Neuron (in vitro differentiated cells): ENCODE data around the gene STARD5.

Source experiments
- H2AFZ ChIP-seq: one replicate; pipeline ENCODE4 v1.6.1; 2013; ENCODE audit warnings: low read depth, mild to moderate bottlenecking, inconsistent platforms, low read length, moderate library complexity
- H3K27me3 ChIP-seq: one replicate; pipeline ENCODE4 v1.6.1; 2013; ENCODE audit warnings: low read length; ENCODE audit not compliant: insufficient read depth
- H3K36me3 ChIP-seq: one replicate; pipeline ENCODE4 v1.6.1; 2013; ENCODE audit warnings: low read length; ENCODE audit not compliant: insufficient read depth
- H3K4me1 ChIP-seq: one replicate; pipeline ENCODE4 v1.6.1; 2013; ENCODE audit warnings: low read length; ENCODE audit not compliant: insufficient read depth
- H3K4me3 ChIP-seq: 2 replicates; pipeline ENCODE4 v1.5.1; 2013; ENCODE audit warnings: mild to moderate bottlenecking, low read length, moderate library complexity
- H3K9me3 ChIP-seq: one replicate; pipeline ENCODE4 v1.6.1; 2013; ENCODE audit warnings: low read length

Gene STARD5

DNA sequence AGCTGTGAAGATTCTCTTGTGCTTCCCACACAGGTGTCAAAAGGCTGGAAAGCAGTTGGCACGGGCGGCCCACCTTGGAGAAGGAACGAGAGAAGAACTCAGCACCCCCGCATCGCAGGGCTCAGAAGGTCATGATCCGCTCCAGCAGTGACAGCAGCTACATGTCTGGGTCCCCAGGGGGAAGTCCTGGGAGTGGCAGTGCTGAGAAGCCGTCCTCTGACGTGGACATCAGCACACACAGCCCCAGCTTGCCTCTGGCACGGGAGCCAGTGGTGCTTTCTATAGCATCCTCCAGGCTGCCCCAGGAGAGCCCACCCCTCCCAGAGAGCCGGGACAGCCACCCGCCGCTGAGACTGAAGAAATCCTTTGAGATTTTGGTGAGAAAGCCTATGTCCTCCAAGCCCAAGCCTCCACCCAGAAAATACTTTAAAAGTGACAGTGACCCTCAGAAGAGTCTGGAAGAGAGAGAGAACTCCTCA lies 31.4 kb downstream of the STARD5 start:
- no peaks in the 10 kb centered on the region for H3K9me3 ChIP-seq
- peaks cover 5% of the 10 kb centered on the region for H3K27me3 ChIP-seq
- H2AFZ ChIP-seq: no peak overlapping the region
- H3K36me3 ChIP-seq: no peaks in the 10 kb centered on the region
- no peaks in the 10 kb centered on the region for H3K4me1 ChIP-seq
- H3K4me3 ChIP-seq: no peak overlapping the region

DNA sequence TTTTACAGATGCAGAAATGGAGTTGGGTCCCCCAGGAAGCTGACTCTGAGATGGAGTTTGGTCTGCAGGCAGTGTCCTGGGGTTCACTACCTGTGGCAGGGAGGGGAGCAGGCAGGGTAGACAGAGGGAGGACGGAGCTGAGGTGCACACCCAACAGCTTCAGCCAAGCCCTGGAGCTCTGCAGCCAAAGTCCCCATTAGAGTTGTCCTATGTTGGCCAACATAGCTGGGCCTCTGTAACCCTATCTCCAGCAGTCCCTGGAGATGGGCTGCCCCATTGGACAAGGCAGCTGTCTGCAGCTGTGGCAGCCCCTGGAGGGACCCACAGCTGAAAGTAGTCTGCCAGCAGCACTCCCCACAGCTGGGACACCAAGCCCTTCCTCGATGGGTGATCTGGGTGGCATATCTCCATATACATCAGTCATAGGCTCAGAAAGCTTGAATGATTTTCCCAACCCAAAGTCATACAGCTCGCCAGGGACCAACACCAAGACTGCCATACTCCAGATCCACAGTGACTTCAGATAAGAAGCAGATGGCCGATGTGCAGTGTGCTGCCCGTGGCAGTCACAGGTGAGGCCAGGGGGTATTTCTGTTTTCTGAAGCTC lies 31.9 kb downstream of the STARD5 start:
- peaks cover 5% of the 10 kb centered on the region for H3K27me3 ChIP-seq
- H3K4me3 ChIP-seq: no peak overlapping the region
- no peaks in the 10 kb centered on the region for H3K4me1 ChIP-seq
- no peaks in the 10 kb centered on the region for H3K9me3 ChIP-seq
- H2AFZ ChIP-seq: no peak overlapping the region
- no peaks in the 10 kb centered on the region for H3K36me3 ChIP-seq

DNA sequence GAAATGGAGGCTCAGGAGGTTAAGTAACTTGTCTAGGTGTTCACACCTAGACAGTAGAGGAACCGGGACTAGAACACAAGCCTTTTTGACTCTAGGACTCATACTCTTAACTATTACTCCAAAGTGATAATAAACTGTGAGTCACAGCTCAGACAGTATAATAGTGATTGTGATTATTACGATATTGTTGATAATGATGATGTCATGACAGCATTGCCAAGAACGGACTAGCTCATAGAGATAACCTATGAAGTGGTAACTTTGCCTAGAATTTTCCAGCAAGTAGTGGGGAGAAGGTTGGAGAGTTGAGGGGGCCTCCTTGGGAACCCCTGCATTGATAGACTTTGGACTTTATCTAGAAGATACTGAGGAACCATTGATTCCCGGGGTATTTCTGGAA lies 34.0 kb downstream of the STARD5 start:
- Histone ChIP-seq H3K4me3 (no peak overlapping the region), H3K36me3 (no peaks in the 10 kb centered on the region), H3K9me3 (no peaks in the 10 kb centered on the region), H2AFZ (no peak overlapping the region), H3K27me3 (peaks cover 5% of the 10 kb centered on the region), H3K4me1 (no peaks in the 10 kb centered on the region)

DNA sequence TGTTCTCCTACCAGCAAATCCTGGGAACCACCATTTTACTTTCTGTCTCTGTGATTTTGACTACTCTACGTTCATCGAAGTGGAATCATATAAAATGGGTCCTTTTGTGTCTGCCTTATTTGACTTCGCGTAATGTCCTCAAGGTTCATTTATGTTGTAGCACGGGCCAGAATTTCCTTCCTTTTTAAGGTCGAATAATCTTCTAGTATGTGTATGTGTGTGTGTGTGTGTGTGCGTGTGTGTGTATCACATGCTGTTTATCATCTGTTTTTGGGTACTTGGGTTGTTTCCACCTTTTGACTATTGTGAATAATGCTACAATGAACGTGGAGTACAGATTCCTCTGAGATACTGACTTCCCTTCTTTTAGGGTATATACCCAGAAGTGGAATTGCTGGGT lies 35.3 kb downstream of the STARD5 start:
- H3K4me3 ChIP-seq: no peak overlapping the region
- H2AFZ ChIP-seq: no peak overlapping the region
- no peaks in the 10 kb centered on the region for H3K4me1 ChIP-seq
- peaks cover 5% of the 10 kb centered on the region for H3K27me3 ChIP-seq
- no peaks in the 10 kb centered on the region for H3K36me3 ChIP-seq
- H3K9me3 ChIP-seq: no peaks in the 10 kb centered on the region

DNA sequence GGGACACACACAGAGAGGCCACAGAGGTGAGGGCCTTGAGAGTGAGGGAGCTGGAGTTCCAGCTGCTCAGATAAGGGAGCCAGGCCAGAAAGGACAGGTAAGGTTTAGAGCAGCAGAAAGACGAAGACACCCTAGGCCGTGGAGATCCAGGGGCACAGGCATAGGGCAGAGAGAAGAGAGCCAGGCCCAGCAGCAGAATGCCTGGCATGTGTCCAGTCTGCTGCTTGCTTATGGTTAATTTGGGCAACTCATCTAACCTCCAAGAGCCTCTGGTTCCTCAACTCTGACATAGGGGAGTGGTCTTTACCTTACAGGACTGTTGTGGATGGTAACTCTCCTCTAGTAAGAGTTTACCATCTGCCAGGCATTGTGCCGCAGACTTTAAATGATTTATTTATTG lies 35.9 kb downstream of the STARD5 start:
- Histone ChIP-seq H3K4me3 (no peak overlapping the region), H3K36me3 (no peaks in the 10 kb centered on the region), H3K27me3 (peaks cover 5% of the 10 kb centered on the region), H2AFZ (no peak overlapping the region), H3K9me3 (no peaks in the 10 kb centered on the region), H3K4me1 (no peaks in the 10 kb centered on the region)

DNA sequence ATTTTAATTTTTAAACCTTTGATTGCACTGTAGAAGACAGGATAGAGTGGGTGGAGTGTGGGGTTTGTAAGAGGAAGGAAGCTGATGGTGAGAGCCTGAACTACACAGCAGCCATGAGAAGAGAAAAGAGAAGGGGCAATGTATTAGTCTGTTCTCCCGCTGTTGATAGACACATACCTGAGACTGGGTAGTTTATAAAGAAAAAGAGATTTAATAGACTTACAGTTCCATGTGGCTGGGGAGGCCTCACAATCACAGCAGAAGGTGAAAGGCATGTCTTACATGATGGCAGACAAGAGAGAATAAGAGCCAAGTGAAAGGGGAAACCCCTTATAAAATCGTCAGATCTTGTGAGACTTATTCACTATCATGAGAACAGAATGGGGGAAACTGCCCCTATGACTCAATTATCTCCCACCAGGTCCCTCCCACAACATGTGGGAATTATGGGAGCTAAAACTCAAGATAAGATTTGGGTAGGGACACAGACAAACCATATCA lies 37.3 kb downstream of the STARD5 start:
- no peak overlapping the region for H2AFZ ChIP-seq
- peaks cover 7% of the 10 kb centered on the region for H3K27me3 ChIP-seq
- H3K4me1 ChIP-seq: no peaks in the 10 kb centered on the region

DNA sequence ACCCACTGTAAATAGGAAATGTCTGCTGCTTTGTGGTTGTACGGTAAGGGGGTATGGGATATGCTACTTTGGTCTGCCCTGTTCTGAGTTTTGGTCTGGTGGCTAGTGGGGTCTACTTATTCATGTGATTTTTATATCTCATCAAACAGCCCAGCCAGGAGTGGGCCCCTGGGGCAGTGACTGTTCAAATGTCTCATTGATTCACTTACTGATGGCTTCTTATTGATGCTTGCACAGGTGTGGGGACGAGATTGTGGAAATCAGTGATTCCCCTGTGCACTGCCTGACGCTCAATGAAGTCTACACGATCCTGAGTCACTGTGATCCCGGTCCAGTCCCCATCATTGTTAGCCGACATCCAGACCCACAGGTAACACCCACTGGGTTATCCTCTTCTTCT lies 38.5 kb downstream of the STARD5 start:
- peaks cover 5% of the 10 kb centered on the region for H3K27me3 ChIP-seq
- H2AFZ ChIP-seq: no peak overlapping the region
- no peaks in the 10 kb centered on the region for H3K4me1 ChIP-seq
- no peak overlapping the region for H3K4me3 ChIP-seq
- H3K36me3 ChIP-seq: no peaks in the 10 kb centered on the region
- H3K9me3 ChIP-seq: no peaks in the 10 kb centered on the region

More for the DNA sequence above, 37.3 kb downstream of the STARD5 start:
- H3K9me3 ChIP-seq: no peaks in the 10 kb centered on the region
- no peak overlapping the region for H3K4me3 ChIP-seq
- H3K36me3 ChIP-seq: no peaks in the 10 kb centered on the region

DNA sequence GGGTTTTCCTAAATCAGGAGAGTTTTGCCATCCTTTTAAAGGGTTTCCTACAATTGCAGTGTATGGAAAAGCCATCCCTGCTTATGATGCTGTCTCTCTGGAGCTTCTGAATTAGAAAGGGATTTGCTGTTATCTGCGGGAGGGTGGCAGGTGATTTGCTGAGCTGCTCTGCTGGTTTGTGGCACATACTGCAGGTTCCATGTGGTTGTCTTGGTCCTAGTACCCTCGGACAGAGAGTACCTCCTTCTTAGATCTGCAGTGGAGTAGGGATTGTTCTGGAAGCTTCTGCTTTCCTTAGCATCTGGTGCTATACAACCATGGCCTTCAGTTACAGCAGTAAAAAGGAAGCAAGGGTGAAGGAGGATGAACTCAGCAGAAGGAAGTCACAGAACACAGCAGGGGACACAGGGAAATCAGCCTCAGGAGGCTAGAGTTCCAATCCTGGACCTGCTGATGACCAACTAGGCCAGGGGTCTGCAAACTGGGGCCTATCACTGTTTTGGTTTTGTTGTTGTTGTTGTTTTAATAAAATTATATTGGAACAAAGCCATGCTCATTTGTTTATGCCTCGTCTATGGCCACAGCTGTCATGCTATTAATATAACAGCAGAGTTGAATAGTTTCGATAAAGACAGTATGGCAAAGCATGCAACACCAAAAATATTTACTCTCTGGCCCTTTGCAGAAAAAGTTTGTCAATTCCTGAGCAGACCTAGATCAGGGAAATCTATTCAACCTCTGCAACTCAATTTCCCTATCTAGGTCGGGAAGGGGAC lies 39.5 kb downstream of the STARD5 start:
- Histone ChIP-seq H3K27me3 (peaks cover 5% of the 10 kb centered on the region), H3K36me3 (no peaks in the 10 kb centered on the region), H2AFZ (no peak overlapping the region), H3K9me3 (no peaks in the 10 kb centered on the region), H3K4me3 (no peak overlapping the region), H3K4me1 (no peaks in the 10 kb centered on the region)

DNA sequence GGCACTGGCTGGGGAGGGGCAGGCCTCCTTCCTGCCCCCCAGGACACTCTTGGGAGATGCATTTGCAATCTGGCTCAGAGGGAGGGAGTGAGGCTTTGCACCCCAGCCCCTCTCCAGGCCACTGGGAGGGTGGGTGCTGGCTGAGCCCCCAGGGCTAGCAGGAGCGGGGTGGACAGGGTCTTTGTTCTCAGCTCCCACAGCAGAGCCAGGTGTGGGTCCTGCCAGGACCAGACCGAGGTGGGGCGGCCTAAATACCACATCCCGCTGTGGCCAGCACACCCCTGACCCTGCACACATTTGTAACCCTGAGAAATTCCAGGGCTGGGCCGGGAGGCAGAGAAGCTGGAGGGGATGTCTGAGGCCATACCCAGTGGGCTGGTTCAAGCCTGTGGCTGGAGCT lies 41.0 kb downstream of the STARD5 start:
- Histone ChIP-seq H2AFZ (no peak overlapping the region), H3K36me3 (no peaks in the 10 kb centered on the region), H3K4me1 (no peaks in the 10 kb centered on the region), H3K4me3 (no peak overlapping the region), H3K27me3 (peaks cover 5% of the 10 kb centered on the region), H3K9me3 (no peaks in the 10 kb centered on the region)

DNA sequence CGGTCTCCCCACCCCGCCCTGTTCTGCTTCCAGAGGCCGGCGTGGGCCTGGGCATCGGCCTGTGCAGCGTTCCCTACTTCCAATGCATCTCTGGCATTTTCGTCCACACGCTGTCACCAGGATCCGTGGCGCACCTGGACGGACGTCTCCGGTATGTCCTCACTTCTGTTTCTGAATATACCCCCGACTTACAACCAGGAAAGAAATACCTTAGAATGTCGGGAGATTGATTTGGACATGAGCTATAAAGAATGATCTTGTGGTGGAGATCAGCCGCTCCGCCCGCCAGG lies 41.4 kb downstream of the STARD5 start:
- no peaks in the 10 kb centered on the region for H3K9me3 ChIP-seq
- H3K36me3 ChIP-seq: no peaks in the 10 kb centered on the region
- H3K27me3 ChIP-seq: peaks cover 5% of the 10 kb centered on the region
- H2AFZ ChIP-seq: no peak overlapping the region
- H3K4me3 ChIP-seq: no peak overlapping the region
- H3K4me1 ChIP-seq: no peaks in the 10 kb centered on the region

DNA sequence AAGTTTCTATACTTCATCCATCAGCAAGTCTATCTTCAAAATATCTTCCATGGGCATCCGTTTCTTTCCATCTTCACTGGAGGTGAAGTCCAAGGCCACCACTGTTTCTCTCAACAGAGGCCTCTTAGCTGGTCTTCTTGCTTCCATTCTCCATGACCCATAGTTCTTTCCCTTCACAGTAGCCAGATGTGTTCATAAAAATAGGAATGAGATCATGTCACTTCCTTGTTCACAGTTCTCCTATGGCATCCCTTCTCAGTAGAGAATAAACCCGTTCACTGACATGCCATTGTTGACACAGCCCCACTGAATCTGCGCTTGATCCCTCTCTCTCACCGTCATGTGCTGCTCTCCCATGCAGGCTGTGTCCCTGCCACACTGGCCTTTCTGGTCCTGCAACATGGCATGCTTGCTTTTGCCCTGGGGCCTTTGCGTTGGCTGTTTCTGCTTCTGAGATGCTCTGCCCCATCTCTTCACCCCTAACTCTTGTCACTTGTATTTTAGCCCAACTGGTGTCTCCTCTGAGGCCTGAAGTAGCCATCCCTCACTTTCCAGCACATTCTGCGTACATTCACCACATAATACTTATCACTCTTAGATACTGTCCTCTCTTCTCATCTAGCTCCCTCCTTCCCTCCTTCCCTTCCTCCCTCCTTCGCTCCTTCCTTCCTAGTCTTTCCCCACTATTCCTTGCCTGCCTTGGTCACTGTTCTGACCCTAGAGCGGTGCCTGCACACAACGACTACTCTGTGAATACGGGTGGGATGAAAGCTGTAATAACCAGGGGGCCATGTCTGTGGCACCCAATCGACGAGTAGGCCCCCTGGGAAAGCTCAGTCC lies 42.0 kb downstream of the STARD5 start:
- Histone ChIP-seq H3K36me3 (no peaks in the 10 kb centered on the region), H3K9me3 (no peaks in the 10 kb centered on the region), H3K27me3 (peaks cover 5% of the 10 kb centered on the region), H3K4me3 (no peak overlapping the region), H3K4me1 (no peaks in the 10 kb centered on the region), H2AFZ (no peak overlapping the region)

DNA sequence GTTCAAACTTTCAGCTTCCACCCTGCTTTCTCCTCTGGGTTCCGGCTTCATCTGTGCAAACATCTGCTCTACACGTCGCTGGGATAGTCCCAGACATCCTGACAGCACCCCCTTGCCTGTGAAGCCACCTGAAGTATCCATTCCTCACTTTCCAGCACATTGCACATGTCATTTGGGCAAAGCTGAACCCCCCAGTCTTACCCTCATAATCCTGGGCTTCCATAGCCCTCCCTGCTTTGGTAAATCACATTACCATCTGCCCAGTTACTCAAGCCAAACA lies 42.5 kb downstream of the STARD5 start:
- no peaks in the 10 kb centered on the region for H3K4me1 ChIP-seq
- no peak overlapping the region for H3K4me3 ChIP-seq
- H2AFZ ChIP-seq: no peak overlapping the region
- no peaks in the 10 kb centered on the region for H3K9me3 ChIP-seq
- no peaks in the 10 kb centered on the region for H3K36me3 ChIP-seq
- H3K27me3 ChIP-seq: peaks cover 5% of the 10 kb centered on the region

DNA sequence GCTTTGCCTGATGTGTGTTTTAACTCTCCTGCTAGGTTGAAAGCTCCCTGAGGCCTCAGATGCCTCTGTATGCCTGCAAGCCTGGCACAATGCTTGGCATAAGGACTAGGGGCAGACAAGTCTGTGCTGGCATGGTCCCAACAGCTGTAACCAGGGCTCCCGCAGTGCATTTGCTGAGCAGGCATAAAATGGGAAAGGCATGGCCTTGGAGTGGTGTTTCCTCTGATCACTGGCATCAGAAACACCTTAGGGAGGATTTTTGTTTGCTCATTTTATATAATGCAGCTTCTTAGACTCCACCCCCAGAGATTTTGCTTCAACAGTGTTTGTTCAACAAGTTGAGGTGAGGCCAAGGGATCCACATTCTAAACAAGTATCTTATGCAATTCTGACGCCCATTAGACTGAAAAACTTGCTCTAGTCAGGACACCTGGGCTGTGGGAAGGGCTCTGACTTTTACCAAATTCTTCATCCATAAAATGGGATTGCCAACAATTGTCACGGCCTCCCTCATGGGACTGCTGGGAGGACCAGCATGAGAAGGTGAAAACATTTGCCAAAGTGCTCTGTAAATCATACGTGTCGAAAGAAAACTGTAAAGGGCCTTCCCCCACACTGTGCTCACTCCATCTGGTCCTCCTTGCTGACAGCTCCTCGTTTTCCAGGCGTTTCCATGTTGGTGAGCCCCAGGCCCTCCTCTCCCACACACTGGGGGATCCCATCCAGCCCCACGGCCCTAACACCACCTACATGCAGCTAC lies 43.1 kb downstream of the STARD5 start:
- H3K4me3 ChIP-seq: no peak overlapping the region
- no peak overlapping the region for H2AFZ ChIP-seq
- no peaks in the 10 kb centered on the region for H3K36me3 ChIP-seq

More for the DNA sequence above, 43.1 kb downstream of the STARD5 start:
- H3K4me1 ChIP-seq: no peaks in the 10 kb centered on the region
- peaks cover 5% of the 10 kb centered on the region for H3K27me3 ChIP-seq
- H3K9me3 ChIP-seq: no peaks in the 10 kb centered on the region
